Smooth muscle cell (in vitro differentiated cells): Measurements from ENCODE around the gene TLCD4. TPM values are rescaled to one million over a fixed set of nuclear protein-coding genes. Genes with fewer than 3 reads are reported as not detected.

Experiments
- DNase-seq: peaks from one replicate; lab custom pipeline; 2025; ENCODE audit not compliant: unreplicated experiment; lab: John Stamatoyannopoulos, UW
- H2AFZ ChIP-seq: fragments of 200-600 bp; sonication (generic); 2 replicates; pipeline ENCODE4 v1.6.0; 2016; ENCODE audit warnings: antibody characterized with exemption, low read depth, mild to moderate bottlenecking
- H3F3A ChIP-seq: fragments of 200-600 bp; sonication (generic); 2 replicates; pipeline ENCODE4 v1.6.0; 2017; ENCODE audit warnings: antibody characterized with exemption, low read depth
- H3K27ac ChIP-seq: fragments of 200-600 bp; sonication (generic); 2 replicates; pipeline ENCODE4 v1.5.1; 2016; ENCODE audit warnings: low read depth, mild to moderate bottlenecking
- H3K27me3 ChIP-seq: fragments of 200-600 bp; sonication (generic); 2 replicates; pipeline ENCODE4 v1.6.1; 2016; ENCODE audit warnings: low read depth, mild to moderate bottlenecking
- H3K36me3 ChIP-seq: fragments of 200-600 bp; sonication (generic); 2 replicates; pipeline ENCODE4 v1.5.1; 2016; ENCODE audit warnings: low read depth
- H3K4me1 ChIP-seq: fragments of 200-600 bp; sonication (generic); 2 replicates; pipeline ENCODE4 v1.5.1; 2016; ENCODE audit warnings: low read depth
- H3K4me2 ChIP-seq: fragments of 200-600 bp; sonication (generic); 2 replicates; pipeline ENCODE4 v1.6.0; 2016; ENCODE audit warnings: mild to moderate bottlenecking
- H3K4me3 ChIP-seq: fragments of 200-600 bp; sonication (generic); 2 replicates; pipeline ENCODE4 v1.5.1; 2016; ENCODE audit warnings: mild to moderate bottlenecking
- H3K79me2 ChIP-seq: fragments of 200-600 bp; sonication (generic); 2 replicates; pipeline ENCODE4 v1.6.0; 2016; ENCODE audit warnings: low read depth, mild to moderate bottlenecking
- H3K9ac ChIP-seq: fragments of 200-600 bp; sonication (generic); 2 replicates; pipeline ENCODE4 v1.6.0; 2016; ENCODE audit warnings: low read depth
- H3K9me3 ChIP-seq: fragments of 200-600 bp; sonication (generic); replicated peaks from 2 replicates; pipeline ENCODE4 v1.5.1; 2016; ENCODE audit warnings: low read depth
- H4K20me1 ChIP-seq: fragments of 200-600 bp; sonication (generic); 2 replicates; pipeline ENCODE4 v1.6.0; 2016; ENCODE audit warnings: low read depth
- CTCF ChIP-seq: fragments of 200-600 bp; sonication (generic); IDR thresholded peaks from 2 replicates; pipeline ENCODE4 v1.5.1; 2017; ENCODE audit warnings: borderline replicate concordance, mild to moderate bottlenecking, antibody characterized with exemption; ENCODE audit not compliant: insufficient read depth, poor library complexity, severe bottlenecking
- WGBS: methylation state at CpG from one replicate; pipeline ENCODE4 v1.1.7; 2016; ENCODE audit warnings: low lambda C conversion rate; 5-methylcytosine and 5-hydroxymethylcytosine counted together
- polyA plus RNA-seq: library from polyadenylated mRNA; unstranded; fragments of >200 nt; fragmentation: Nextera tagmentation; extraction: Ambion mirVana; gene quantifications from 2 replicates; pipeline ENCODE4 v1.2.1, GENCODE V29; 2016
- total RNA-seq: library from RNA; depleted of rRNA; stranded (reverse); fragments of >200 nt; gene quantifications from 2 replicates; pipeline ENCODE4 v1.2.3, GENCODE V29; 2014

The TLCD4 gene
- total and polyA plus RNA-seq, 2 experiments from 2014 or later = 0.62 to 2.9 TPM

GRCh38 chr1:95097426-95097825, 19.7 kb upstream of the TLCD4 start:
- Histone ChIP-seq H3K4me3 (no peak overlapping the region), H3K27ac (no peak overlapping the region)
- WGBS = 95% methylated on average over 4 of the region's 4 CpGs

GRCh38 chr1:95098196-95098595, 19.0 kb upstream of the TLCD4 start:
- no peaks in the 10 kb centered on the region for H3K79me2 ChIP-seq
- no peaks in the 10 kb centered on the region for H3F3A ChIP-seq
- no peak overlapping the region for H3K4me2 ChIP-seq
- H3K9ac ChIP-seq = no peak overlapping the region
- H3K27me3 ChIP-seq = no peaks in the 10 kb centered on the region
- H3K27ac ChIP-seq = no peak overlapping the region
- no peak for DNase-seq
- H2AFZ ChIP-seq = no peak overlapping the region
- H3K36me3 ChIP-seq = no peaks in the 10 kb centered on the region
- no peak overlapping the region for H3K4me3 ChIP-seq
- WGBS = 75% methylated on average over 4 of the region's 4 CpGs
- H3K4me1 ChIP-seq = no peaks in the 10 kb centered on the region
- H3K9me3 ChIP-seq = no peaks in the 10 kb centered on the region
- no peaks in the 10 kb centered on the region for H4K20me1 ChIP-seq
- no peak for TF ChIP-seq CTCF

More at GRCh38 chr1:95097426-95097825, 19.7 kb upstream of the TLCD4 start:
- Histone ChIP-seq H2AFZ (no peak overlapping the region), H3K36me3 (no peaks in the 10 kb centered on the region), H3K4me2 (no peak overlapping the region), H3K27me3 (no peaks in the 10 kb centered on the region), H3K9me3 (no peaks in the 10 kb centered on the region), H3K9ac (no peak overlapping the region), H3K4me1 (no peaks in the 10 kb centered on the region), H3F3A (no peaks in the 10 kb centered on the region), H3K79me2 (no peaks in the 10 kb centered on the region), H4K20me1 (no peaks in the 10 kb centered on the region)
- TF ChIP-seq CTCF = no peak
- DNase-seq = no peak

- no peaks in the 10 kb centered on the region for H3K27me3 ChIP-seq
- H3F3A ChIP-seq = no peaks in the 10 kb centered on the region
- H3K36me3 ChIP-seq = no peaks in the 10 kb centered on the region
- no peak for DNase-seq
- no peaks in the 10 kb centered on the region for H3K9me3 ChIP-seq
- no peak overlapping the region for H2AFZ ChIP-seq
- 99% methylated on average over 2 of the region's 2 CpGs for WGBS
- no peak for TF ChIP-seq CTCF
- H3K4me1 ChIP-seq = no peaks in the 10 kb centered on the region
- no peaks in the 10 kb centered on the region for H3K79me2 ChIP-seq
- no peak overlapping the region for H3K4me3 ChIP-seq
- H3K9ac ChIP-seq = no peak overlapping the region
- no peaks in the 10 kb centered on the region for H4K20me1 ChIP-seq
- no peak overlapping the region for H3K4me2 ChIP-seq
- H3K27ac ChIP-seq = no peak overlapping the region
Measured at GRCh38 chr1:95108792-95109191, 8.4 kb upstream of the TLCD4 start.

GRCh38 chr1:95111014-95111413, 6.1 kb upstream of the TLCD4 start:
- no peaks in the 10 kb centered on the region for H3K4me1 ChIP-seq
- H3K4me3 ChIP-seq = no peak overlapping the region
- H3K9me3 ChIP-seq = no peaks in the 10 kb centered on the region
- H3K27ac ChIP-seq = no peak overlapping the region
- H3K9ac ChIP-seq = no peak overlapping the region
- no peaks in the 10 kb centered on the region for H3K79me2 ChIP-seq
- no peaks in the 10 kb centered on the region for H3K27me3 ChIP-seq
- H3K36me3 ChIP-seq = no peaks in the 10 kb centered on the region
- H3K4me2 ChIP-seq = no peak overlapping the region
- no peaks in the 10 kb centered on the region for H3F3A ChIP-seq
- no peak overlapping the region for H2AFZ ChIP-seq
- DNase-seq = no peak
- no peak for TF ChIP-seq CTCF
- 92% methylated on average over 1 of the region's 1 CpG for WGBS
- no peaks in the 10 kb centered on the region for H4K20me1 ChIP-seq
